Nephron progenitor cell (in vitro differentiated cells): Measurements from ENCODE around the gene FBRSL1.

Experiments
- DNase-seq: peaks from one replicate; pipeline ENCODE4 v3.0.0; 2021
- H3K27ac Mint-ChIP-seq: 2 replicates; pipeline ENCODE4 v1.8.0; 2021; ENCODE audit warnings: mild to moderate bottlenecking, moderate library complexity, mixed read lengths
- H3K27me3 Mint-ChIP-seq: 2 replicates; pipeline ENCODE4 v1.8.0; 2021; ENCODE audit warnings: mild to moderate bottlenecking, low read depth, mixed read lengths; ENCODE audit not compliant: poor library complexity
- H3K36me3 Mint-ChIP-seq: 2 replicates; pipeline ENCODE4 v1.8.0; 2021; ENCODE audit warnings: low read depth, mixed read lengths
- H3K4me1 Mint-ChIP-seq: 2 replicates; pipeline ENCODE4 v1.8.0; 2021; ENCODE audit warnings: mixed read lengths
- H3K4me3 Mint-ChIP-seq: 2 replicates; pipeline ENCODE4 v1.8.0; 2021; ENCODE audit warnings: mild to moderate bottlenecking, moderate library complexity, mixed read lengths
- H3K9me3 Mint-ChIP-seq: 2 replicates; pipeline ENCODE4 v1.8.0; 2021; ENCODE audit warnings: mild to moderate bottlenecking, moderate library complexity, mixed read lengths
- TF ChIP-seq, protein P1 (sequence below): fragments of 200-600 bp; sonication (generic); IDR thresholded peaks from 2 replicates; pipeline ENCODE4 v1.5.0; 2021; ENCODE audit warnings: antibody characterized with exemption

The FBRSL1 gene

DNA sequence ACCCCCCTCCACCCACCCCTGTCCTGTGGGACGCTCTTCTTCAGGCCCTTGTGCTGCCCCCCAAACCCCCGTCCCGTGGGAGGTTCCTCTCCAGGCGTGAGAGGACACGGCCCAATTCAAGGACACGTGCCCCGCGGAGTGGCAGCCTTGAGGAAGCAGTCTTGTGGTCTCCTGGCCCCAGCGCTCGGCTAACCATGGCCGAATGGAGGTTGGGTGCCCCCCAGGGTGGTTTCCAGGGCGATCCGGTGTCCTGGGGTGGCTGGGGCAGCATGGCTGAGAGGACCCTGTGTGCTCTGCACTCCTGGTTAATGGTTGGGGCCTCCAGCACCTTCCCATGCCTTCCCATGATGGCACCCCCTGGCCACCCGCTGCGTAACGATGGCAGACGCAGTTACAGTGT lies 66.8 kb downstream of the FBRSL1 start:
- H3K27ac Mint-ChIP-seq: no peak overlapping the region
- H3K4me3 Mint-ChIP-seq: no peak overlapping the region

DNA sequence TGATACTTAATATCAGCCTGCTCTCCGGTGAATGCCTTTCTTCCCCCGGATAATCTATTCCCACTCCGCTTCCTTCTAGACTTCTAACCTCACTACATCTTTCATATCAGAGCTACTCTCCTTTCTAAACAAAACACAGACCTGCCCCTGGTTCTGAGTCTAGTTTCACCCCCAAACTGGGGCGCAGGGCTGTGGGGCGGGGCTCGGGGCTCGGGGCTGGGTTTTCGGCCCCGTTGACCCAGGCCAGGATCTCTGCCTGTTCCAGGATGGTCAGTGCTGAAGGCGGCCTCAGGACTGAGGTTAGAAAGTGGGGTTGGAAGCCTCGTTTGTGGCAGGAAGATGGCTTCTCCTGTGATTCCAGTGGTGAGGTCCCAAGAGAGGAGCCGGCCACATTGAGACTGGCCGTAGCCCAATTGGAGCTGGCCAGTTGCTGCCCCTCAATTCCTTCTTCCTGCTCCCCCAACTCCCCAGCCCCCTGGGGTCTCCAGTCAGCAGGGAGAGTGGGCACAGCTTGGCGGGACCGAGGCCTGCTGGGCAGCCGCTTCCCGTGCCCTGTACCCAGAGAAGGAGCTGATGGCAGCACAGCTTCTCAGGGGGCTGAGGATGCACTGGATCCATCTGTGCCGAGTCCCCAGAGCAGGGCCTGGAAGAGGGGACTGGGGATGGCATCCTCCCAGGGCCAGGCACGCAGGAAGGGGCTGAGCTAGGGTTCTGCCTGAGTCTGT lies 67.5 kb downstream of the FBRSL1 start:
- H3K36me3 Mint-ChIP-seq: no peaks in the 10 kb centered on the region
- H3K9me3 Mint-ChIP-seq: no peaks in the 10 kb centered on the region
- H3K27me3 Mint-ChIP-seq: peaks cover 6% of the 10 kb centered on the region
- DNase-seq: no peak
- no peak overlapping the region for H3K27ac Mint-ChIP-seq
- TF ChIP-seq, protein P1, sequence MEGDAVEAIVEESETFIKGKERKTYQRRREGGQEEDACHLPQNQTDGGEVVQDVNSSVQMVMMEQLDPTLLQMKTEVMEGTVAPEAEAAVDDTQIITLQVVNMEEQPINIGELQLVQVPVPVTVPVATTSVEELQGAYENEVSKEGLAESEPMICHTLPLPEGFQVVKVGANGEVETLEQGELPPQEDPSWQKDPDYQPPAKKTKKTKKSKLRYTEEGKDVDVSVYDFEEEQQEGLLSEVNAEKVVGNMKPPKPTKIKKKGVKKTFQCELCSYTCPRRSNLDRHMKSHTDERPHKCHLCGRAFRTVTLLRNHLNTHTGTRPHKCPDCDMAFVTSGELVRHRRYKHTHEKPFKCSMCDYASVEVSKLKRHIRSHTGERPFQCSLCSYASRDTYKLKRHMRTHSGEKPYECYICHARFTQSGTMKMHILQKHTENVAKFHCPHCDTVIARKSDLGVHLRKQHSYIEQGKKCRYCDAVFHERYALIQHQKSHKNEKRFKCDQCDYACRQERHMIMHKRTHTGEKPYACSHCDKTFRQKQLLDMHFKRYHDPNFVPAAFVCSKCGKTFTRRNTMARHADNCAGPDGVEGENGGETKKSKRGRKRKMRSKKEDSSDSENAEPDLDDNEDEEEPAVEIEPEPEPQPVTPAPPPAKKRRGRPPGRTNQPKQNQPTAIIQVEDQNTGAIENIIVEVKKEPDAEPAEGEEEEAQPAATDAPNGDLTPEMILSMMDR: no peak
- H3K4me3 Mint-ChIP-seq: peak overlapping the region; percentile 39
- peaks cover 12% of the 10 kb centered on the region for H3K4me1 Mint-ChIP-seq

More for the DNA sequence above, 66.8 kb downstream of the FBRSL1 start:
- Mint-ChIP-seq H3K27me3 (peaks cover 6% of the 10 kb centered on the region), H3K36me3 (no peaks in the 10 kb centered on the region), H3K9me3 (no peaks in the 10 kb centered on the region), H3K4me1 (peaks cover 12% of the 10 kb centered on the region)
- TF ChIP-seq, protein P1: no peak
- no peak for DNase-seq

DNA sequence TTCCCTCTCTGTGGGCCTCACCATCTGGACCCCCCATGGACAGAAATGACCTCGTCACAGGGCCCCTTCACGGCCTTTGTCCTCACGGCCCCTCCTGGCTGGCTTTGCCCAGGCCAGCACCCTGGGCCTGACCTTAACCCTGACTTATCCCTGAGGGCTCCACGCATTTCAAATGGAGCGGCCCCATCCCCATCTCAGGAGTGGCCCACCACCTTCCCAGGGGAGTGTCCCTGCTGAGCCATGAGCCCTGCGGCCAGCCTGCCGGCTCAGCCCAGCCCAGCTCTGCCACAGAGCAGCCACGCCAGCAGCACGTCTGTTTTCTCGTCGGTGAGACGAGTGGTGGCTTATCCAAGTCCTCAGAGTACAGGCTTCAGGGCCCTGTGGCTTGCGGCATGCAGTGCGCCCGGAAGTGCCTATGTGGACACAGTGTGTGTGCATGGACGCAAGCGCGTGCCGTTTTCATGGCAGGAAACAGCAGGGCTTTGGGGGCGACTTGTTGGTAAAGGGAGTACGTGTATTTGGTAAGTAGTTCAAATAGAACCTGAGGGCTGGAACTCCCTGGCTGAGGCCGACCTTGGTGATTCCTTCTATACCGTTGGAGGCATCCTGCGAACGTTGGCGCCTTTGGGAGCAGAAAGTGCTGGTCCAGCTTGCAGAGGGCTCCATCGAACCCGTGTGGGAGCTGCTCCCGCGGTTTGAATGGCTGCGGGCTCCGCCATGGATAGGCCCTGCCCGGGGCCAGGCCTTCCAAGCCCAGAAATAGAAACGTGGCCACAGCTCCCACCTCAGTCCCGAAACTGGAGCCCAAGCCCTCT lies 68.3 kb downstream of the FBRSL1 start:
- Mint-ChIP-seq H3K27me3 (peaks cover 6% of the 10 kb centered on the region), H3K4me3 (peak overlapping the region; percentile 66), H3K27ac (no peak overlapping the region), H3K9me3 (no peaks in the 10 kb centered on the region), H3K4me1 (peaks cover 13% of the 10 kb centered on the region), H3K36me3 (no peaks in the 10 kb centered on the region)
- no peak for DNase-seq
- TF ChIP-seq, protein P1: no peak

DNA sequence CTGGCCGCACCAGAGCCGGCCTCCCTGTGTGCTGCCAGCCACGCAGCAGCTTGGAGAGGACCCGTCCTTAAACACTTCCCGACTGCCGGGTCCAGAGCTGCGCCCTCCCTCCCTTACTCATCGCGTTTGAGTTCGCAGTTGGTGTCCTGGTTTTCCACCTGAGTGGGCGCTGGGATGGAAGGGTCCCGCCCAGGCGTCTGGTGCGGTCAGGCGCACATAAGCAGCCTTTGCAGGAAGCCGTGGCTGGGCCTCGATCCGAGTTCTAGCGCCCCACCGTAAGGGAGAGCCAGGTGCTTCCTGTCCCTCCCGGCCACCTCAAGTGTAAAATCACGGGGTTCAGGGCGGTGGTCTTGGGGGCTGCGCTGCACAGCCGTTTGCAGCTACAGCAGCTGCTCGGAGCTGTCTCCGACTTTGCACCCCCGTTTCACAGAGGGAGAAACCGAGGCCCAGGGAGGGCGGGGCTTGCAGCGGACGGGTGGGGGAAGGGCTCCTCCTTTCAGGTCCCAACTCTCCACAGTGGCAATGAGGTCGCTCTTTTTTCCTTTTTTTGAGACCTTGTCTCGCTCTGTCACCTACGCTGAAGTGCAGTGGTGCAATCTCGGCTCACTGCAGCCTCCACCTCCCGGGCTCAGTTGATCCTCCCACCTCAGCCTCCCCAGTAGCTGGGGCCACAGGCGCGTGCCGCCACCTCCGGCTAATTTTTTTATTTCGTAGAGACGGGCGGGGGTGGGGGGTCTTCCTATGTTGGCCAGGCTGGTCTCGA lies 69.1 kb downstream of the FBRSL1 start:
- H3K36me3 Mint-ChIP-seq: no peaks in the 10 kb centered on the region
- peaks cover 6% of the 10 kb centered on the region for H3K27me3 Mint-ChIP-seq
- H3K9me3 Mint-ChIP-seq: no peaks in the 10 kb centered on the region
- no peak overlapping the region for H3K27ac Mint-ChIP-seq
- TF ChIP-seq, protein P1: no peak
- H3K4me3 Mint-ChIP-seq: peak overlapping the region; percentile 70
- DNase-seq: peak; percentile 36
- H3K4me1 Mint-ChIP-seq: peaks cover 17% of the 10 kb centered on the region

DNA sequence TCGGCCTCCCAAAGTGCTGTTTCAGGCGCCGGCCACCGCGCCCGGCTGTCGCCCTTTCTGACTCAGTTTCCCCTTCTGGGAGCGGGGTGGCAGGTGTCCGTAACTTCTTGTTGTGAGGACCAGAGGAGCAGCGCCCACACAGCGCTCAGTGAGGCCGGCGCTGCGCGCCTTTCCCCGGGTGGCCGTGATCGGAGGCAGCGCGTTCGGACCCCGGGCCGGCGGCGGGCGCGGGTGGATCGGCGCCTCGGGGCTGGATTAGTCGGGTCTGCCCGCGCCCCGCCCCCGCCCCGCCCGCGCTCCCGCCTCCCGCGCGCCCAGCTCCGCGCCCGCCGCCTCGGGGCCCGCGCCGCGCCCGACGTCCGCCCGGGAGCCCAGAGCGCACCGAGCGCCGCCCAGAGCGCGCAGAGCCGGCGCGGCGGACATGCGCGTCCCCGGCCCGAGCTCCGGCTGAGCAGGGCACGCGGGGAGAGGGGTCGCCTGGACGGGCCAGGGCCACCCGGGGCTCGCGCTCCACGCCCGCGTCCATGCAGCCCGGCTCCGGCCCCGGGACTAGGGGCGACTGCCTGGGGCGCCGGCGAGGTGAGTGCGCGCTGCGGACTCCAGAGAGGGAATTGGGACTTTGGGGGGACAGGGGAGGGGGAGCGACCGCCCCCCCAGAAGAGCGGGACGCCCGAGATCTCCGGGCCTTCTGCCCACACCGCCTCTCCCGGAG lies 69.9 kb downstream of the FBRSL1 start:
- no peaks in the 10 kb centered on the region for H3K9me3 Mint-ChIP-seq
- H3K27ac Mint-ChIP-seq: no peak overlapping the region
- H3K4me1 Mint-ChIP-seq: peaks cover 18% of the 10 kb centered on the region

More for the DNA sequence above, 69.9 kb downstream of the FBRSL1 start:
- H3K27me3 Mint-ChIP-seq: peaks cover 6% of the 10 kb centered on the region
- TF ChIP-seq, protein P1: no peak
- DNase-seq: peak; percentile 74
- H3K4me3 Mint-ChIP-seq: peak overlapping the region; percentile 75
- H3K36me3 Mint-ChIP-seq: no peaks in the 10 kb centered on the region
